K562 (cell line): Measurements from ENCODE around the gene ICAM1. TPM values are rescaled to one million over a fixed set of nuclear protein-coding genes. Genes with fewer than 3 reads are reported as not detected.

Experiments
- FIP1L1 ChIP-seq: fragments of 200-400 bp; formaldehyde crosslinking; IDR thresholded peaks from 2 replicates; pipeline ENCODE4 v1.6.1; 2018; ENCODE audit warnings: mild to moderate bottlenecking, low read depth, low read length; ENCODE audit not compliant: poor library complexity, severe bottlenecking
- ILK ChIP-seq: fragments of 450-650 bp; IDR thresholded peaks from 2 replicates; pipeline ENCODE4 v1.6.1; 2016; ENCODE audit warnings: missing genetic modification characterization, low read depth, mild to moderate bottlenecking, missing compliant biosample characterization, moderate library complexity, borderline replicate concordance
- LCOR ChIP-seq: sonication (generic); formaldehyde crosslinking; IDR thresholded peaks from 2 replicates; pipeline ENCODE4 v1.8.0; 2022; ENCODE audit warnings: mild to moderate bottlenecking, missing genetic modification reagents
- PCBP2 ChIP-seq: fragments of 200-400 bp; formaldehyde crosslinking; IDR thresholded peaks from 2 replicates; pipeline ENCODE4 v1.6.1; 2018; ENCODE audit warnings: low read length, low read depth, mild to moderate bottlenecking, moderate library complexity; ENCODE audit not compliant: poor library complexity, severe bottlenecking
- SRF ChIP-seq, 2 experiments: fragments of 250-450, 450-650 bp in 1 of 2; sonication (Bioruptor Pico) in 1 of 2; sonication (generic) in 1 of 2; formaldehyde crosslinking; IDR thresholded peaks; 2 replicates each; pipeline versions ENCODE4 v1.5.0 to v1.5.1; 2020 to 2022; ENCODE audit warnings: mild to moderate bottlenecking in 1 of 2, missing genetic modification reagents in 1 of 2
- USF2 ChIP-seq: sonication (generic); formaldehyde crosslinking; IDR thresholded peaks from 2 replicates; pipeline ENCODE4 v1.5.0; 2020; ENCODE audit warnings: missing genetic modification reagents
- ZNF239 ChIP-seq: fragments of 250-450 bp; sonication (Bioruptor Pico); IDR thresholded peaks from 2 replicates; pipeline ENCODE4 v1.4.0; 2020; ENCODE audit warnings: mild to moderate bottlenecking
- ZNF347 ChIP-seq: fragments of 450-650 bp; formaldehyde crosslinking; IDR thresholded peaks from 2 replicates; pipeline ENCODE4 v1.4.0; 2020; ENCODE audit warnings: low read depth, mild to moderate bottlenecking, moderate library complexity
- ZNF398 ChIP-seq: fragments of 250-450 bp; sonication (Bioruptor Pico); IDR thresholded peaks from 2 replicates; pipeline ENCODE4 v1.8.0; 2021; ENCODE audit warnings: moderate library complexity, mild to moderate bottlenecking, inconsistent platforms
- ZNF444 ChIP-seq: fragments of 250-450 bp; sonication (Bioruptor Pico); IDR thresholded peaks from 2 replicates; pipeline ENCODE4 v1.4.0; 2020; ENCODE audit warnings: mild to moderate bottlenecking, moderate library complexity
- ZNF512 ChIP-seq: IDR thresholded peaks from 2 replicates; pipeline ENCODE4 v1.6.1; 2016; ENCODE audit warnings: missing genetic modification characterization, missing compliant biosample characterization
- polyA plus RNA-seq, 8 experiments: library from polyadenylated mRNA; depleted of rRNA in 4 of 8; stranded (reverse) in 5 of 8; unstranded in 3 of 8; fragments of >200 nt; fragmentation: Nextera tagmentation in 2 of 8; fragmentation: Illumina TruSeq in 1 of 8; extraction: Ambion mirVana in 2 of 8; extraction: Trizol in 1 of 8; gene quantifications; 2 replicates each; pipeline versions ENCODE4 v1.2.1 to v1.2.3, GENCODE V29; 2011 to 2014; ENCODE audit warnings: inconsistent platforms in 1 of 8, missing spikeins in 1 of 8
- total RNA-seq, 7 experiments: library from RNA; depleted of rRNA in 6 of 7; stranded (reverse); fragments of >200 nt in 6 of 7; fragmentation: Illumina TruSeq in 2 of 7; extraction: Trizol in 2 of 7; gene quantifications; 2 replicates each; pipeline versions ENCODE4 v1.2.1 to v1.2.3, GENCODE V29; 2011 to 2021; ENCODE audit warnings: low replicate concordance in 1 of 7
- TF ChIP-seq, protein P1 (sequence below), 2 experiments: fragments of 450-650 bp; IDR thresholded peaks; 2 replicates each; pipeline ENCODE4 v1.6.1; 2016
- TF ChIP-seq, protein P2 (sequence below): fragments of 250-450 bp; sonication (Bioruptor Pico); IDR thresholded peaks from 2 replicates; pipeline ENCODE4 v1.4.0; 2020; ENCODE audit warnings: mild to moderate bottlenecking, moderate library complexity
- TF ChIP-seq, protein P3 (sequence below): sonication (generic); formaldehyde crosslinking; IDR thresholded peaks from 2 replicates; pipeline ENCODE4 v1.8.0; 2023; ENCODE audit warnings: mild to moderate bottlenecking, missing genetic modification reagents

The ICAM1 gene
- total and polyA plus RNA-seq, 9 of the 15 experiments (the other 6 are each of a cell fraction or from before 2014, with no cell fraction given), result 2.3 to 24.4 (median 13.4) TPM

- TF ChIP-seq ZNF512 (tag) (no peak), LCOR (CRISPR knock-in tag) (no peak), ZNF347 (no peak), ILK (tag) (no peak), FIP1L1 (no peak), PCBP2 (no peak), ZNF444 (CRISPR knock-in tag) (no peak), SRF (CRISPR knock-in tag; IDR thresholded peaks at IDR 0.05) (no peak; a peak in 1 of 4 replicates), USF2 (CRISPR knock-in tag) (no peak), ZNF398 (CRISPR knock-in tag) (no peak), ZNF239 (CRISPR knock-in tag) (no peak)
- TF ChIP-seq, protein P1, sequence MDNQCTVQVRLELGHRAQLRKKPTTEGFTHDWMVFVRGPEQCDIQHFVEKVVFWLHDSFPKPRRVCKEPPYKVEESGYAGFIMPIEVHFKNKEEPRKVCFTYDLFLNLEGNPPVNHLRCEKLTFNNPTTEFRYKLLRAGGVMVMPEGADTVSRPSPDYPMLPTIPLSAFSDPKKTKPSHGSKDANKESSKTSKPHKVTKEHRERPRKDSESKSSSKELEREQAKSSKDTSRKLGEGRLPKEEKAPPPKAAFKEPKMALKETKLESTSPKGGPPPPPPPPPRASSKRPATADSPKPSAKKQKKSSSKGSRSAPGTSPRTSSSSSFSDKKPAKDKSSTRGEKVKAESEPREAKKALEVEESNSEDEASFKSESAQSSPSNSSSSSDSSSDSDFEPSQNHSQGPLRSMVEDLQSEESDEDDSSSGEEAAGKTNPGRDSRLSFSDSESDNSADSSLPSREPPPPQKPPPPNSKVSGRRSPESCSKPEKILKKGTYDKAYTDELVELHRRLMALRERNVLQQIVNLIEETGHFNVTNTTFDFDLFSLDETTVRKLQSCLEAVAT (IDR thresholded peaks at IDR 0.05), result peak; percentile 15 to 61; a peak in 1 of 4 replicates
- TF ChIP-seq, protein P2, sequence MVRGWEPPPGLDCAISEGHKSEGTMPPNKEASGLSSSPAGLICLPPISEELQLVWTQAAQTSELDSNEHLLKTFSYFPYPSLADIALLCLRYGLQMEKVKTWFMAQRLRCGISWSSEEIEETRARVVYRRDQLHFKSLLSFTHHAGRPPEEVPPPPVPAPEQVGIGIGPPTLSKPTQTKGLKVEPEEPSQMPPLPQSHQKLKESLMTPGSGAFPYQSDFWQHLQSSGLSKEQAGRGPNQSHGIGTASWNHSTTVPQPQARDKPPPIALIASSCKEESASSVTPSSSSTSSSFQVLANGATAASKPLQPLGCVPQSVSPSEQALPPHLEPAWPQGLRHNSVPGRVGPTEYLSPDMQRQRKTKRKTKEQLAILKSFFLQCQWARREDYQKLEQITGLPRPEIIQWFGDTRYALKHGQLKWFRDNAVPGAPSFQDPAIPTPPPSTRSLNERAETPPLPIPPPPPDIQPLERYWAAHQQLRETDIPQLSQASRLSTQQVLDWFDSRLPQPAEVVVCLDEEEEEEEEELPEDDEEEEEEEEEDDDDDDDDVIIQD, result no peak
- TF ChIP-seq, protein P3, sequence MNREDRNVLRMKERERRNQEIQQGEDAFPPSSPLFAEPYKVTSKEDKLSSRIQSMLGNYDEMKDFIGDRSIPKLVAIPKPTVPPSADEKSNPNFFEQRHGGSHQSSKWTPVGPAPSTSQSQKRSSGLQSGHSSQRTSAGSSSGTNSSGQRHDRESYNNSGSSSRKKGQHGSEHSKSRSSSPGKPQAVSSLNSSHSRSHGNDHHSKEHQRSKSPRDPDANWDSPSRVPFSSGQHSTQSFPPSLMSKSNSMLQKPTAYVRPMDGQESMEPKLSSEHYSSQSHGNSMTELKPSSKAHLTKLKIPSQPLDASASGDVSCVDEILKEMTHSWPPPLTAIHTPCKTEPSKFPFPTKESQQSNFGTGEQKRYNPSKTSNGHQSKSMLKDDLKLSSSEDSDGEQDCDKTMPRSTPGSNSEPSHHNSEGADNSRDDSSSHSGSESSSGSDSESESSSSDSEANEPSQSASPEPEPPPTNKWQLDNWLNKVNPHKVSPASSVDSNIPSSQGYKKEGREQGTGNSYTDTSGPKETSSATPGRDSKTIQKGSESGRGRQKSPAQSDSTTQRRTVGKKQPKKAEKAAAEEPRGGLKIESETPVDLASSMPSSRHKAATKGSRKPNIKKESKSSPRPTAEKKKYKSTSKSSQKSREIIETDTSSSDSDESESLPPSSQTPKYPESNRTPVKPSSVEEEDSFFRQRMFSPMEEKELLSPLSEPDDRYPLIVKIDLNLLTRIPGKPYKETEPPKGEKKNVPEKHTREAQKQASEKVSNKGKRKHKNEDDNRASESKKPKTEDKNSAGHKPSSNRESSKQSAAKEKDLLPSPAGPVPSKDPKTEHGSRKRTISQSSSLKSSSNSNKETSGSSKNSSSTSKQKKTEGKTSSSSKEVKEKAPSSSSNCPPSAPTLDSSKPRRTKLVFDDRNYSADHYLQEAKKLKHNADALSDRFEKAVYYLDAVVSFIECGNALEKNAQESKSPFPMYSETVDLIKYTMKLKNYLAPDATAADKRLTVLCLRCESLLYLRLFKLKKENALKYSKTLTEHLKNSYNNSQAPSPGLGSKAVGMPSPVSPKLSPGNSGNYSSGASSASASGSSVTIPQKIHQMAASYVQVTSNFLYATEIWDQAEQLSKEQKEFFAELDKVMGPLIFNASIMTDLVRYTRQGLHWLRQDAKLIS (CRISPR knock-in tag), result no peak
Observed at GRCh38 chr19:10299545-10300458, 28.9 kb downstream of the ICAM1 start (continued).
